GM21447 (cell line): Measurements from ENCODE around the gene KAT6B.

Experiments used
- ATAC-seq: cut with Tn5 transposase; IDR thresholded peaks from one replicate; pipeline ENCODE4 v1.9.1; 2021; ENCODE audit not compliant: unreplicated experiment

The KAT6B gene

DNA sequence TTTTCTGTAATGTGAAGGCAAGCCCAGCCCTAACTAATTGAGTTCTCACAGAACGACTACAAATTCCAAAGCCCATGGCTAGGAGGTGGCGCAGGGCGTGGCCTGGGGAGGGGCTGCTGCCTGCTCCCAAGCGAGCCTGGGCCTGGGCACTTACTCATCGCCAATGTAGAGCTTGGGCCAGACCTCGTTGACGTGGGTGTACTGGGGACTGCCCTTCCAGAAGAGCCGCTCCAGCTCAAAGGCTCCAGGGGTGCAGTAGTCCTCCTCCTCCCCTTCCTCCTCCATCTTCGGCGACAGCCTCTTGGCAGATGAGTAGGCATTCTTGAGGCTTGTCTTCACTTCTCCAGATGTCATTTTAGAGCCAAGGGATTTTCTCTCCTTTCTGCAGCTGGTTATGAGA is 231.8 kb downstream of the KAT6B start:
- no peak for ATAC-seq

DNA sequence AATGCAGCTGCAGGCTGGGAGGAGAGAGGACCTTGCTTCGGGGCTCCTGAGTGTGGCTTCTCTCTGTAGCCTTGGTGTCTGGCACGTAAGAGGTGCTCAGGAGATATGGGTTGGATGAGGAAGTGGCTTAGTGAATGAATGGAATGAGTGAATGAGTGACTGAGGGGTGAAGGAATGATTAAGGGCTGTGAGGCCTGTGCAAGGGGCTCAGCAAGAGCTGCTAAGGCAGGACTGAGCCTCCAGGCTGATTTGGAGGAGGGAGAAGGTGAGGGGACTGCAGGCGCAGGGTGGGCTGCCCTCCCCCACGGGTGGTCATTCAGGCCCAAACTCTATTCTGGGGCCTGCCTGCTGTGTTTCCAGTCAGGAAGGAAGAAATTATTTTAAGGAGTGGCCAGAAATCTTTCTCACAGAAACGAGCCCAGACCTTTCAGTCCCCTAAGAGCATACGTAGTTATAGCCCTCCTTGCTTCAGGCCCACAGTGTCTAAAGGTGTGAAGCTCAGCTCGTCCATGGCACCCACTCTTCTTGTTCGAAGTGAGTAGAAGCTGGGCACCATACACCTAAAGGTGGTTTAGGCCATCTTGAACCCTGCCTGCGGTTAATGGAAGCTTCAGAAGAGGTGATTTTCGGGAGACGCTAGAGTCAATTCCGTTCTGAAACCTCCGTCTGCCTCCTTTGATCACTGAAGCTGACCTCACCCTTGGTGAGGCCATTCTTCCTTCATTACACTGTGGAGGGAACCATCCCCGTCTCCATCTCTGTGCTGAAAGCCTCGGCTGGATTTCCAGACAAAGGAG is 235.5 kb downstream of the KAT6B start:
- no peak for ATAC-seq

DNA sequence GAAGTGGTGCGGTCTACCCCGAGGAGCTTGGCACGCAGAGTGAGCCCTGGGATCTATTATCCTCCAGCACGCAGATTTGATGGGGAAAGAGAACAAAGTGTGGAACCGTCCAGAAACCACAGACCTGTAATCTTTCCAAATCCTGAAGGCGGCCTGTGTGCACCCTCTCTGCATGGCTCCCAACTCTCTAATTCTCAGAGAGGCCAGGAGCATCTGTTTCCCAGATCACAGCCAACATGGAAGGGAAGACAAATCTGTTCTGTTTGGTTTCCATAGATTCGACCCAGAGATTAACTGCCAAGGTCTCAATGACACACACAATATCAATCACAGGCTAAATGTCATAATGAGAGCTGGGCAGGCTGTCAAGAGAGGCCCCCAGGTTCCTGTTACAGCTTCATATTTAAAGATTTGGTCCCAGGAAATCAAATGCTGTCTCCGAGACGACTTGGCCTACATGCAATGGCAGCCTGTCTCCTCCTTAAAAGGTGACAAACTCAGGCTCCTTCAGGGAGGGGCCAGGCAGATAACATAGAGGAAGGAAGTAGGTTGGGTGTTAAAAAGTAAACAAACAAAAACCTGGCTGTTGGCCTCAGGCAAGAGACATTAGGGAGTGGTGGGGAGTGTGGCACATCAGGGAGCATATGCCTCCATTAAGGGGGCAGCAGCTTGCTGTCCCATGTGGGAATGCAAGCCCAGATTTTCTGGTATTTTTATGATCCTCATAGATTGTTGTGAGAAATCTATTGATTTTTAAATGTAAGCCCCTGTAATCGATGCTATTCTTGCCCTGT is 236.3 kb downstream of the KAT6B start:
- no peak for ATAC-seq

DNA sequence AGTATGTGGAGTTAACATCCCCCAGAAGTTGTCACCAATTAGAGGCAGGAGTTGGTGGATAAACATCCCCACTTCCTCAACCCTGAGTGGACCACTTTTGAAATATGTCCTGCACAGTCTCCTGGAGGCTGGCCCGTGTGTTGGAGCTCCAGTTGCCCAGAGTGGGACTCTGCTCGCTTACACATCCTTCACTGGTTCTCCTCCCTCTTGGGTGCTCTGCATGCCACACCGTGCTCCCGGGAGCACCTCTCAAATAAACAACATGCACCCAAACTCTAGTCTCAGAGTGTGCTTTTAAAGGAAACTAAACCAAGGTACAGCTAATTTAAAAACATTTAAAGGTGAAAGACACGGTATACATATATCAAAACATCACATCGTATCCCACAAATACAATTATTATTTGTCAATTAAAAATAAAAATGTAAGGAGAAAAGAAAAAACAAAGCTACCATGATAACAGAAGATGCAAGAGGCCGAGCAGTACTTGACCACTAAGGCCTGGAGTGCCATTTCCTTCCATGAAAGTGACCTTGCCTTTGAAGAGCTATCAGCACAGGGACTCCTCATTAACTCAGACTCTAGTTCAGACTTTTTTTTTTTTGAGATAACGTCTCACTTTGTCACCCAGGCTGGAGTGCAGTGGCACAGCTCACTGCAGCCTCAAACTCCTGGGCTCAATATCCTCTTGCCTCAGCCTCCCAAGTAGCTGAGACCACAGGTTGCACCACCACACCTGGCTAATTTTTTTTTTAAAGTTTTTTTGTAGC is 237.2 kb downstream of the KAT6B start:
- ATAC-seq = no peak

DNA sequence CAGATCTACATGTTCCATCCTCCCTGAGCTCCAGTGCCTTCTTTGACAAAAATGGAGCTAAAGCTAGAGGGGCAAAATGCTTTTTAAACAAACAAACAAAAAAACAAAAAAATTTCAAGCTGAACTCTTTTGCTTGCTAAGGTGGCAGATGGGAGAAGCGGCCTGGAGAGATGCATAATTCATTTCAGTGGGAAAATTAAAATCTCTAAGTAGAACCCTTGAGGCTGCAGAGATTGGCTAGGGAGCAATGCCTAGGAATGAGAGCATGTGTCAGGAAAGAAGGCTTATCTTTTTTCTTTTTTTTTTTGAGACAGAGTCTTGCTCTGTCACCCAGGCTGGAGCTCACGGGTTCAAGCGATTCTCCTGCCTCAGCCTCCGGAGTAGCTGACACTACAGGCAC is 238.7 kb downstream of the KAT6B start:
- no peak for ATAC-seq

DNA sequence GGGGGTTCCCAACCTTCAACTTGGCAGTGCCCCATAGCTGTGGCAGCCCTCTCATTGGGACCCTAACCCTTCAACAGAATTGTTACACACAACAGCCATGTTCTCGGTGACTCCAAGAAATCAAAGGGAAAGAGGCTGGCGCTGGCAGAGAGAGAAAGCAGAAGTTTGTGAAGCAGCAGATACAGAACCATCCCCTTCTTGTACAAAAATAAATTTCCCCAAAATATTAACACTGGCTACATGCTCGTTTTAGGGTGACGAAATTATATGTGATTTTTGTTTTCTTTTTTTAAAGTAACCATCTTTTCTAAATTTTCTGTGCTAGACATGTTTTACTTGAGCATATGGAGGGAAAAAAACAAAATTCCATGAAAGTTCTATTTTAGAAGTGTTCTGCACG is 239.9 kb downstream of the KAT6B start:
- no peak for ATAC-seq

DNA sequence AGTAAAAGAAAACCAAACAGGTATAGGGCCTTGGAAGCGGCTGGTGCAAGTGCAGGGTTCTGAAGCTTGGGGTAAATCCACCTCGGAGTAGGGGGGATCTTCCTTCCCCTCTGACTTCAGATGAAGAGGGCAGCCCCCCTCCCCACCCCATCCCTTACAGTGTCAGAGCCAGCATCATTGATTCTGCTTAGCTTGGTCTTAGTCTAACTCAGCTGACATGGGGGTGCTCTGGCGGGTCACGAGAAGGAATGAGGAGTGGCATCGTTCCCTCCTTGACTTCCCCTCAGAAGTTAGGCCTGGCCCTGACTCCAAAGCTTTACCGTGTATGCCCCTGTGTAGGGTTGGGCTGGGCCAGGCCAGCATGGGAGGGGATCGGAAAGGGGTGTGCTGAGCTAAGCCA is 240.9 kb downstream of the KAT6B start:
- ATAC-seq = no peak

DNA sequence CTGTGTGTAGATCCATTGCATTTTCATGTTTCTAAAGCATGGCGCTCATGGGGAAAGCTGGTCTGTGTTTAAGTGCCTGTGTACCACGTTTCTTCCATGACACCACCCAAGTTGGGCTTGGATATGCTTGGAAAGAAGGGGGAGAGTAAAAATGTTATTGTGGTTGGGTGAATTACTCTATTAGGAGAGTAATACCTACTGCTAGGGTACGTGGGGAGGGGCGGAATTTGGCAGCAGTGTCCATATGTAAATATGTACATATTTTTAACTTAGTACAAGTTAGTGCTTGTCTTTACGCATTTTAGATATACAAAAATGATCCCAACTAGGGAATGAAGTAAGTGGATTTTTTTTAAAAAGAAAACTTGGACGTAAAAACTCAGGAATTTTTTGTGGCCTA is 242.1 kb downstream of the KAT6B start:
- ATAC-seq = no peak

DNA sequence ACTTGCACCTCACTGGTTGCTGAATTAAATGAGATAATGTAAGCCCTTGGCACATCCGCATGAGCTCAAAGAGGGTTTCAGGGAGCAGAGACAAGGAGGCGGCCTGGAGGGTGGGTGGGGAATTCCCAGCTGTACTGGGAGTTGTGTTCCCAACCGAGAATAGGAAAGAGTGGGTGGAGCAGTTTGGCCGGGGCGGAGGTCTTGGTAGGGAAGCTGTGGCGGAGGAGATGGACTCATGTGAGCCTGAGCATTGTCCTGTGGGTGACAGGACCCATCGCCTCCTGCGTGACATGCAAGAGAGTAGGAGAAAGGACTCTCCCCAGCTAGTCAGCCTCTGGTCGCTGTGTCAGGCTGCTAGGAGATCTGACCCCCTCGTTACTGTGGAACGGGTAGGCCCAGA is 244.1 kb downstream of the KAT6B start:
- no peak for ATAC-seq

DNA sequence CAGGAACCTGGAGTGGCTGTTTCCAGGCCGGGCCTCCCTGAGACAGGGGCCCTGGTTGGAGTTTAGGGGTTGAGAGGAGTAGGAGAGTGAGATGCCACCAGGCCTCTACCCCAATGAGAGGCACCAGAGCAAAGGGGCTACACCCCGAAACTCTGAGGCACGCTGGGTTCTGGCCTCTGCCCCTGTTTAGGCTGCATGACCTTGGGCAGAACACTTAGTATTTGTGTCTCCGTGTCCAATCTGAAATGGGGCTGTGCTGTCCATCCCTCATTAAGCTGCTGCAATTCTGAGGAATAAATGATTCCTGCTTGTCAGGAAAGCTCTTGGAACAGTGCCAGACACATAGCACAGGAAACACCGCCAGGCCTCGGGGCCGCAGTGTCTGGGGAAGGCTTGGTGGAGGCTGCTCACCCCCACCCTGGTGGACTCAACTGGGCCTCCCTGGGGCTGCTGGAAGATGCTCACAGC is 244.6 kb downstream of the KAT6B start:
- ATAC-seq = no peak

DNA sequence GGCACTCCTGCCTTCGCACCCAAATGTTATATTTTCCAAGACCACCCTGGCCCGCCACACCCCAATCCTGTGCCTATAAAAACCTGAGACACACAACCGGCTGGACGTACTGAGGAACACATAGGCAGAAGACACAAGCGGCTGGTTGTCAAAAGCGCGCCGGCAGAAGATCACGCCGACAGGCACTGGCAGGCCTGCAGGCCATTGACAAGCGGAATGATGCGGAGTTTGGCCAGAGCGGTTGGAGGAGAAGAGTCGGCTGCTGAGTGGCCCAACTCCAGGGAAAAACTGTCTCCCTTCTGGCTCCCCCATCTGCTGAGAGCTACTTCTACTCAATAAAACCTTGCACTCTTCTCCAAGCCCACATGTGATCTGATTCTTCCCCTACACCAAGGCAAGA is 245.4 kb downstream of the KAT6B start:
- ATAC-seq = no peak

DNA sequence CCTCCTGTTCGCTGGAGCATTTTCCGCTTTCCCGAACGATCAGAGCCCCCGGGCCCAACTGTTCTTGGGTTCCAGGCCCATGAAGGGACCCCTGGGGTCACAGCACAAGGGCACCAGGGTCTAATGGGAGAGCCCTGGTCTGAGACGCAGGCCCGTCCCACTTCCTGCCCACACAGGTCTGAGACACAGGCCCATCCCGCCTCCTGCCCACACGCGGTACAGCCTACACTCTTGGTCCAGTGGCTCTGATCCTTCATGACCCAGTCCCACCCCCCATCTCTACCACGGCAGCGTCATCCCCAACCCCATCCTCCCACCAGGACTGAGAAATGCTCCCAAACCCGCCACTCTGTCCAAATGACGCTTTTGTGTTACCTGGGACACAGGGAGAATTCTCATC is 246.3 kb downstream of the KAT6B start:
- ATAC-seq = no peak

DNA sequence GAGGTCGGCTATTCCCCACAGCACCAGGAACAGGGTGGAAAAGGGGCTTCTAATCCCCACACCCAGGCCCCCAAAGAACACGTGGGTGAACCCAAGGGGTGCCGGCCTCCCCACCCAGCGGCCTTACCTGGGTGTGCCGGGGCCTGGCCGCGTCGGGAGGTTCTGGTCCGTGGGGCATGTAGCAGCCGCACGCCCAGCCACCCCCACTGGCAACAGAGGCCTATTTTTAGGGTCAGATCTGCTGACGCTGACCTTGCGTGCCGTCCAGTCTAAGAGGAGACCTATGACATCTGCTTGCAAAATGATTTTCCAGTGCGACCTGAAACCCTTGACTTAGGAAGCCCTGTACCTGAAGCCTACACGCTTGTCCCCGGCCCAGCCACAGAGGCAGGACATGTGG is 247.0 kb downstream of the KAT6B start:
- no peak for ATAC-seq

DNA sequence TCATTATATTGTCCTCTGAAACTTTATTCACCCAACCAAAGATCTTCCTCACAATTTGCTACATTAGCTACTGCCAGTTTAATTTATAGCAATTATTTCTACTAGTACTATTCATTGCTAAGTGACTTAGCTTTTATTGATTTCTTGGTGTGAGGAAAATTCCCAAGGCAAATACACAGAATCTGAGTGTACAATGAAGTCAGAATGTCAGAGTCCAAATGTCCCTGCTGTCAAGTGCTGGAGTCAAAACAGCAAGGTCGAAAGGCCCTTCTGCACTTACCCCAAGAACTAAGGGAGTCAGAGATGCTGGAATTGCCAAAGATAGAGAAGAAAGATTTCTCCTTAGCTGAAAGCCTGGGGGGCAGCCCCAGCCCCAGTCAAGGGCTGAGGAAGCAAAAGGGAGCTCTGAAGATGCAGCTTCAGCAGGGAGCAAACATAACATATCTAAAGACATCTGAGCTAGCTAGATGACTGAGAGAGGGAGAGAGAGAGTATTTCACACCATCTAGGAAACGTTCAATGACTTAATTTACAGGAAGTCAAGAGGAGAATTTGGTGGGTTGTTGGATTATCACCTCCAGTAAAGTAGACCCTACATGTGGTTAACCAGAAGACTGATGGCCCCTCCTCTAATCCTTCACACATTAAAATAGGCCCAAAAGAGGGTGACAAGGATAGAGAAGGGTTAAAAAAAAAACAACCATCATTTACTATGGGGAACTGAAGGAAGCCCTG is 248.5 kb downstream of the KAT6B start:
- no peak for ATAC-seq

DNA sequence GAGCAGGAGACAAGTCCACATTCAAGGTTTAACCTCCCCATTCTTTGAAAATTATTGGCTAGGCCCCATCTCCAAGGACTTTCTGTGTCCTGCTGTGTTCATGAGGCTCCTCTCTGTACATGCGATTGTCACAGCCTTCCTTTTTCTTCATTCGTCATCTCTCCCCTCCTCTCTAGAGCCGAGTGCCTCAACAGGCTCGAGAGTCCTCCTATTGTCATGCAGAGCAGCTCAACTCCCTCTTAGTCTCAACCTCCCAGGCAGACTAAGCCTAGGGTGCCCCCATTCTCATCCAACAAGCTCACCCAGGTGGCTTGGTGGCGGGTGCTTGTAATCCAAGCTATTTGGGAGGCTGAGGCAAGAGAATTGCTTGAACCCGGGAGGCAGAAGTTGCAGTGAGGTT is 249.9 kb downstream of the KAT6B start:
- no peak for ATAC-seq

DNA sequence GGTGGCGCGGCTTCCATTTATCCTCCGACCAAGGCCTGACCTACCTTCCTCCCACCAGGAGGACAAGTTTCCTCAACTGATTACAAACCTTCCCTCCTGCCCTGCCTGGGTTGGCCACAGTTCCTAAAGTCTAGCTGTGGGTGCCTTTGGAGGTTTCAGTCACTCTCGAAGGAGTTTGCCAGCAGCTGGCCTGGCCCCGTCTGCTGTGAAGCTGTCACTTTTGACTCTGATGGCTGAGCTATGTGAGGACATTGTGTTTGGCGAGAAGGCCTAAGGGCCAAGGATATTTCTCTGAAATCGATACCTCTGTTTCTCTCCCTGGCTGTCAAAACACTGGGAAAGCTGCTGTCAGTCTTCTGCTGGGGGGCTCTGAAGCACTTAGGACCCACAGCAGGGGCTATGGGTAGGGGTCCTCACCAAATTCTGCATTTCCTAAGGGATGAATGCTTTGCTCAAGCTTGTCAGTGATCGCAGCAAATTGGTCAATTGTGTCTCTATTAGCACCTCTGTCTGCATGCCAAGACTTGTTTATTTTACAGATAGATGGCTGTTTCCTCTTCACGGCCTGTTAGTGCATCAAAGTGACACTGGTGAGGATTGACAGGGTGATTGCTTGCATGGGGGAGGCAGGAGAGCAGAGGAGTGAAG is 253.2 kb downstream of the KAT6B start:
- ATAC-seq = no peak

DNA sequence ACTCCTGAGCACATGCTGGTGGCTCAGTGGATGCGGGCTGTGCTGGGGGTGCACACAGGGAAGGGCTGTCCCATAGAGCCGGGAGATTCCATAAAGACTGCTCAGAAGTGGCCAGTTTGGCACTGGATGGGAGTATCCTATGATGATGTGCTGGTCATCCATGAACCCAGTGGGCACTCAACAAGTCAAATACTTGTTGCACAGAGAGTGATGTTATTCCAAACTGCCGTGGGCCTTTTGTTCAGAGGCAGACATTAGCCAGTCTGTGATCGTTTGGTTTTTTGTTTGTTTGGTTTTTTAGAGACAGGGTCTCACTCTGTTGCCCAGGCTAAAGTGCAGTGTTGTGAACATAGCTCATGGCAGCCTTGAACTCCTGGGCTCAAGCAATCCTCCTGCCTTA is 254.2 kb downstream of the KAT6B start:
- ATAC-seq = no peak

DNA sequence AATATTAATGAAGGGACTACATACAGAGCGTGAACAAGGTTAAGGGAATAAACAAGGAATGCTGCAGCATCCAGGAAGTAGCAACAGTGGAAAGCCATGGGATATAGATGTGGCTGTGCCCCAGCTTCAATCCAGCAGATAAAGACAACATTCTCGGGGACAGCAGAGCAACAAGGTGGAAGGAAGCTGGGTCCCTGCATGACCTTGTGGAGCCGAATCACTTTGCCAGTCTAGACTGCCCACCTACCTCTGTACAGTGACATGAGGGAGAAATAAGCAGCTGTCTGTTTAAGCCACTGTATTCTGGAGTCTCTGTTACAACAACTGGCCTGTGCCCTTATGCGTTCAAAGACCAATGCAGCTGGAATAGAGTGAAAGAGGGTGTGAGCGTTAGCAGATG is 255.0 kb downstream of the KAT6B start:
- no peak for ATAC-seq
